GM10266 (cell line): ENCODE results near the gene CHSY3.

ENCODE experiments used
- DNase-seq: peaks from one replicate; pipeline ENCODE4 v3.0.0; 2012; ENCODE audit errors: extremely low spot score
- TF ChIP-seq, protein P1 (sequence below): IDR thresholded peaks from 2 replicates; pipeline ENCODE4 v1.5.1; 2012; ENCODE audit warnings: mild to moderate bottlenecking, low read depth; ENCODE audit not compliant: control insufficient read depth, insufficient read depth; ENCODE audit errors: missing control alignments

Gene CHSY3

DNA sequence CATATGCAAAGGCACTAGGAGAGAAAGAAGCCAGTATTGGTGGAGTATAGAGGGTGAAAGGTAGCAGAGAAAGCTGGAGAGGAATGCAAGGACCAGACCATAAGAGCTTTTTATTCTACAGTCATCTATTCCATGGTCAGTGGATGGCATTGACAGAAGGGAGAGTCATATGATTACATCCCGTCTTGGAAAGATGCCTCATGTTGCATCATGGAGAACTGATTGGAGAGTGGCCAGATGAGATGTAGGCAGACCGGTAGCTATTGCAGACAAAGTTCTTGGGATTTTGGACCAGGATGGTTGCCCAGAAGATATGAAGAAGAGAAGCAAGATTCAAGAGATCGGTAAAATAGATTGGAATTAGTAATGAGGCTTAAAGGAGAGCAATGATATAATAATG, 260.7 kb downstream of the CHSY3 start:
- TF ChIP-seq, protein P1, sequence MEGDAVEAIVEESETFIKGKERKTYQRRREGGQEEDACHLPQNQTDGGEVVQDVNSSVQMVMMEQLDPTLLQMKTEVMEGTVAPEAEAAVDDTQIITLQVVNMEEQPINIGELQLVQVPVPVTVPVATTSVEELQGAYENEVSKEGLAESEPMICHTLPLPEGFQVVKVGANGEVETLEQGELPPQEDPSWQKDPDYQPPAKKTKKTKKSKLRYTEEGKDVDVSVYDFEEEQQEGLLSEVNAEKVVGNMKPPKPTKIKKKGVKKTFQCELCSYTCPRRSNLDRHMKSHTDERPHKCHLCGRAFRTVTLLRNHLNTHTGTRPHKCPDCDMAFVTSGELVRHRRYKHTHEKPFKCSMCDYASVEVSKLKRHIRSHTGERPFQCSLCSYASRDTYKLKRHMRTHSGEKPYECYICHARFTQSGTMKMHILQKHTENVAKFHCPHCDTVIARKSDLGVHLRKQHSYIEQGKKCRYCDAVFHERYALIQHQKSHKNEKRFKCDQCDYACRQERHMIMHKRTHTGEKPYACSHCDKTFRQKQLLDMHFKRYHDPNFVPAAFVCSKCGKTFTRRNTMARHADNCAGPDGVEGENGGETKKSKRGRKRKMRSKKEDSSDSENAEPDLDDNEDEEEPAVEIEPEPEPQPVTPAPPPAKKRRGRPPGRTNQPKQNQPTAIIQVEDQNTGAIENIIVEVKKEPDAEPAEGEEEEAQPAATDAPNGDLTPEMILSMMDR: no peak
- no peak for DNase-seq

DNA sequence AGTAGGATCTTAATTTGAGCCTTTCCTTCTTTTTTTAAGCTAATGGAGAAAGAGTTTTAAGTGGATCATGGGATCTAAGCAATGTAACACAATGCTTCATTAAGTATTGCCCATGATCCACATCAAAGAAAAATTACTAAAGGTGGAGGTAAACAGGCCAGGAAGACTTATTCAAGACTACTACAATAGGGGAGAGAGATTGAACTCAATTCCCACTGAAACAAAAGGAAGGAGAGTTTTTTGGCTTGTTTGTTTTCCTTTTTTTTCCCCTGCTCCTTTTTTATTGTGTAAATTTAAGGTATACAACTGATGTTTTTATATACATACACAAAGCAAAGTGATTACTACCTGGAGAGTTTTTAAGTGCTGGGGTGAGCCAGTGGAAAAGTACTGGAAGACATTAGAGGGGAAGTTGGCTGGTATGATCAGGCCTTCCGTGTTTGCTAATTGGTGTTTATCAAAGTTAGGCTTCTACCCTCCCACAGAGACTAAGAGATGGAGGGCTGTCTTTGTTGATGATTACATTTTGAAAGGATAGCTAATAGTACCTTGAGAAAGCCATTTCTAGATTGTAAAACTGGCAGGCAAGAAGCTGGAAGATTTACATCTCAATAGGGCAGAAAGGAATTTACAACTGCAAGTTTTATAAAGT, 262.7 kb downstream of the CHSY3 start:
- TF ChIP-seq, protein P1: no peak
- DNase-seq: no peak

DNA sequence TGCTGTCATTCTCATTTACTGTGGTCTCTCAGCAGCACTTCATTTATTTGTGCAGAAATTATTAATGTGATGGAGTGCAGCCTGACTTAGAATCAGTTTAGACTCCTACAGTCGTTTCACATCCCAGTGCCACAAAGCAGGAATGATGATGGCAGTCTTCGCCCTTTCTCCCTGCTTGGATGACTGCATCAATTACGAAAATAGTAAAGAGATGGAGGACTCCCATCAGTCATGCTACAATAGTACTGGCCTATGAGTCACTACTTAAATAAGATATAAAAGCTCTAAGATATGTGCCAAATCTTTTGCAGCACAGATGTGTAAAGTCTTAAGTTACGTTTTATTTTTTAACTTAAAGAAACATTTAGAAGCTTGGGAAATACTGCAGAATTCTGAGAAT, 263.9 kb downstream of the CHSY3 start:
- TF ChIP-seq, protein P1: no peak
- DNase-seq: no peak

DNA sequence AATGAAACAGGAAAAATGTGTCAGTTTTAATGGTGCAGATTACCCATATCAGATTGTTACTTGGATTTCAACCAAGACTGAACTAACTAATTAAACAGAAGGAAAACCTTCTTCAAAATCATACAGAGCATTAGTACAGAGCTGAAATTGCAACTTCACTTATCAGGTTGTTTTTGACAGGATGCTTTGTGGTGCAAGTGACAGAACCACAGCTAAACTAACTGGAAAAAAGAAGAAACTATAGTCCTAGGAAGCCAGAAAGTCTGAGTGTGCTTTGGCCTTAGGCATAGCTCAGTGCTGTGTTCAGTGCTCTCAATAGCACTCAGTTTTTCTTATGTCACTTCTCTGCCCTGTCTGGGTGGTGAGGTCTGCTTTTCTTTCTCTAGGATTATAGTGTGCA, 267.4 kb downstream of the CHSY3 start:
- DNase-seq: no peak
- TF ChIP-seq, protein P1: no peak

DNA sequence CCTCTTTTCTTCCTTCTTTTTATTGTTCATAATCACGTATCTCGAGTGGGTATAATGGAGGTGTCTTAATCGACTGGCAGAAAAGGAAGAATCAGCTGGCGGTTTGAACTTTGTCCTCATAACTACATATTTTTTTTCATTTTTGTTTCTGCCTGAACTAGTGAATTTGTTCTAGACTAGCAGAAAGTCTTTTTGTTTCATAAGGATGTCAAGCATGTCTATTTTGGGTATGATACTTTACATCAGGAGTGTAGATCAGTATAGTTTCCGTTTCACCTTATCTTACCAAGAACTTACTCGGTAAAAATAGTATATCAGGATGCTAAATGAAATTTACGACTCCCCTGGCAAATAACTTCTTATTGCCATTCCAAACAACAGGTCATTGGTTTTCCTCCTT, 278.9 kb downstream of the CHSY3 start:
- no peak for DNase-seq
- TF ChIP-seq, protein P1: no peak

DNA sequence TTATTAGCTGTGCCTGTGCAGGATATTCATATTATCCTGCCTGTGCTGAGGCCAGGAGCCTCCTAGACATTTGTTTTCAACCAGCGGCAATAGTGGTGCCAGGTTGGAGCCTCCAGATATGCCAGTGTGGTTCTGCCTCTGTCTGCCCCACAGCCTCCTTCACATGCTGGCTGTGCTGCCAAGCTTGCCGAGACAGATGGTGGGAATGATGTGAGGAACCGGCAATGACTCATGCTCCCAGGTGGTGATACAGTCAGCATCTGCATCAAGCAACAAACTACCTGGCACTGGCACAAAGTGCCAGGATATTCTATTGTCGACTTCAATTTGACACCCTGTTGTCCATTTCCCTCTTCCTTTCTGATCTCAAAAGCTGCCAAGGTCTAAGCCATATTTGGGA, 285.7 kb downstream of the CHSY3 start:
- TF ChIP-seq, protein P1: no peak
- DNase-seq: no peak

DNA sequence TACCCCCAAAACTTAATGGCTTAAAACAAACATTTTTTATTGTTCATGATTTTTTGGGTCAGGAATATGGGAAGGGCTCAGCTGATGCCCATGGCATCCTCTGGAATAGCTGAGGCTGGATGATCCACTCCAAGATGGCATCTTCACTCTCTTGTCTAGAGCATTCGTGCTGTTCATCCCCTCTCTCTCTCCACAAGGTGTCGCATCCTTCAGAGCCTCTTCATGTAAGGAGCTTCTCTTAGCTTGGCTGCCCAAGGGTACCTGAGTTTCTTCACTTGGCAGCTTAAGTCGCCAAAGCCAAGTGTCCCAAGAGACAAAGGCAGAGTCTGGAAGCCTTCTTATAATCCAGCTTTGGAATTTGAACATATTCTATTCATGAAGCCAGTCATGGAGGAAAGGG, 294.7 kb downstream of the CHSY3 start:
- TF ChIP-seq, protein P1: peak; percentile 32
- DNase-seq: peak; percentile 7
